HCT116 (cell line): Measurements from ENCODE around the gene TAX1BP1. TPM values are rescaled to one million over a fixed set of nuclear protein-coding genes. Genes with fewer than 3 reads are reported as not detected.

Experiments
- ATAC-seq: fragments of 200-7000 bp; cut with Tn5 transposase; 2 replicates; pipeline ENCODE4 v1.9.1; 2020; ENCODE audit warnings: mild to moderate bottlenecking, moderate library complexity
- BruUV-seq: library from RNA; stranded (reverse); fragments of 400-500 nt; replicated peaks from 2 replicates; lab custom pipeline; 2021; lab: Mats Ljungman, UMichigan
- CTCF ChIA-PET: fragments of 300-600 bp; sonication (Branson Sonifier 250); formaldehyde crosslinking; loops from one replicate; lab custom pipeline; 2021; ENCODE audit warnings: antibody characterized with exemption; lab: Charles Lee
- POLR2A ChIA-PET: fragments of 300-600, 350-600 bp; sonication (Branson Sonifier 250); formaldehyde crosslinking; loops from one replicate; lab custom pipeline; 2021; ENCODE audit warnings: antibody characterized with exemption; lab: Charles Lee
- RAD21 ChIA-PET, 2 experiments: fragments of 300-600 bp; sonication (Branson Sonifier 250); formaldehyde crosslinking; loops; one replicate each; lab custom pipeline; 2023; ENCODE audit warnings: low total read pairs in 2 of 2; ENCODE audit not compliant: uncharacterized antibody in 2 of 2, unreplicated experiment in 2 of 2, low non-redundant PET in 1 of 2; lab: Charles Lee
- DNase-seq: peaks from one replicate; pipeline ENCODE4 v3.0.0-alpha.2; 2010; ENCODE audit warnings: low read depth, low spot score
- H2AFZ ChIP-seq: fragments of 200-600 bp; shearing (Covaris generic), sonication (generic); 2 replicates; pipeline ENCODE4 v1.6.1; 2017; ENCODE audit warnings: low read depth, mixed run types, mixed read lengths, antibody characterized with exemption, low read length; ENCODE audit not compliant: poor library complexity, severe bottlenecking
- H3K27ac ChIP-seq: 2 replicates; pipeline ENCODE4 v1.5.1; 2012; ENCODE audit warnings: low read depth, low read length
- H3K27me3 ChIP-seq: fragments of 200-600 bp; sonication (generic); 2 replicates; pipeline ENCODE4 v1.6.1; 2016; ENCODE audit warnings: mixed run types, low read length, mixed read lengths; ENCODE audit not compliant: insufficient read depth
- H3K36me3 ChIP-seq, 2 experiments: fragments of 200-500 bp in 1 of 2; fragments of 200-600 bp in 1 of 2; sonication (Bioruptor generic) in 1 of 2; sonication (generic) in 1 of 2; 2 replicates each; pipeline versions ENCODE4 v1.5.1 to v1.6.1; 2014 to 2016; ENCODE audit warnings: low read length in 2 of 2, inconsistent platforms in 1 of 2, mixed read lengths in 1 of 2, mixed run types in 1 of 2; ENCODE audit not compliant: insufficient read depth in 2 of 2, control insufficient read depth in 1 of 2
- H3K4me1 ChIP-seq, 2 experiments: fragments of 200-600 bp in 1 of 2; sonication (generic) in 1 of 2; 2 replicates each; pipeline versions ENCODE4 v1.5.1 to v1.6.1; 2012 to 2017; ENCODE audit warnings: low read length in 2 of 2, inconsistent platforms in 1 of 2, mild to moderate bottlenecking in 1 of 2, mixed read lengths in 1 of 2, mixed run types in 1 of 2, moderate library complexity in 1 of 2; ENCODE audit not compliant: insufficient read depth in 2 of 2, control insufficient read depth in 1 of 2
- H3K4me2 ChIP-seq: fragments of 200-600 bp; sonication (generic); 2 replicates; pipeline ENCODE4 v1.6.1; 2017; ENCODE audit warnings: mixed run types, low read length, mixed read lengths
- H3K4me3 ChIP-seq, 2 experiments: fragments of 200-600 bp in 1 of 2; sonication (generic) in 1 of 2; replicated peaks in 1 of 2; 2 replicates each; pipeline ENCODE4 v1.5.1; 2011 to 2016; ENCODE audit warnings: low read length in 2 of 2, control low read depth in 1 of 2, low read depth in 1 of 2, mild to moderate bottlenecking in 1 of 2, mixed read lengths in 1 of 2, mixed run types in 1 of 2
- H3K79me2 ChIP-seq: fragments of 200-600 bp; sonication (generic); 2 replicates; pipeline ENCODE4 v1.6.1; 2017; ENCODE audit warnings: mild to moderate bottlenecking, mixed run types, low read length, moderate library complexity, mixed read lengths; ENCODE audit not compliant: insufficient read depth
- H3K9ac ChIP-seq: fragments of 200-600 bp; sonication (generic); 2 replicates; pipeline ENCODE4 v1.6.1; 2016; ENCODE audit warnings: low read length, mixed read lengths
- H3K9me2 ChIP-seq: fragments of 200-600 bp; sonication (generic), shearing (Covaris generic); 2 replicates; pipeline ENCODE4 v1.6.1; 2017; ENCODE audit warnings: mixed run types, mild to moderate bottlenecking, moderate library complexity; ENCODE audit not compliant: insufficient read depth
- H3K9me3 ChIP-seq, 2 experiments: fragments of 200-500 bp in 1 of 2; fragments of 200-600 bp in 1 of 2; sonication (Bioruptor generic) in 1 of 2; sonication (generic) in 1 of 2; 2 replicates each; pipeline ENCODE4 v1.6.1; 2014 to 2017; ENCODE audit warnings: low read length in 2 of 2, mixed read lengths in 2 of 2, inconsistent platforms in 1 of 2, low read depth in 1 of 2, mild to moderate bottlenecking in 1 of 2, mixed run types in 1 of 2, moderate library complexity in 1 of 2; ENCODE audit not compliant: control insufficient read depth in 1 of 2, insufficient read depth in 1 of 2
- H4K20me1 ChIP-seq: fragments of 200-600 bp; sonication (generic), shearing (Covaris generic); 2 replicates; pipeline ENCODE4 v1.6.1; 2017; ENCODE audit warnings: mixed run types, mild to moderate bottlenecking, moderate library complexity; ENCODE audit not compliant: insufficient read depth
- CBX3 ChIP-seq: IDR thresholded peaks from 2 replicates; pipeline ENCODE4 v1.6.1; 2012; ENCODE audit warnings: low read depth
- CTCF ChIP-seq, 3 experiments: fragments of 200-600 bp in 1 of 3; sonication (generic) in 1 of 3; IDR thresholded peaks in 2 of 3; conservative IDR thresholded peaks in 1 of 3; 2 replicates each; pipeline ENCODE4 v1.5.1; 2012 to 2017; ENCODE audit warnings: low read depth in 2 of 3, low read length in 2 of 3, antibody characterized with exemption in 1 of 3, borderline replicate concordance in 1 of 3, control low read depth in 1 of 3, mild to moderate bottlenecking in 1 of 3, mixed read lengths in 1 of 3, mixed run types in 1 of 3, moderate library complexity in 1 of 3; ENCODE audit not compliant: insufficient read depth in 1 of 3
- EGR1 ChIP-seq: IDR thresholded peaks from 2 replicates; pipeline ENCODE4 v1.6.1; 2012; ENCODE audit warnings: low read depth
- EZH2 ChIP-seq: fragments of 200-600 bp; sonication (generic); IDR thresholded peaks from 2 replicates; pipeline ENCODE4 v1.6.1; 2017; ENCODE audit warnings: antibody characterized with exemption, mixed run types
- EZH2phosphoT487 ChIP-seq: fragments of 200-600 bp; IDR thresholded peaks from 2 replicates; pipeline ENCODE4 v1.6.1; 2018; ENCODE audit warnings: antibody characterized with exemption, borderline replicate concordance
- POLR2AphosphoS5 ChIP-seq: IDR thresholded peaks from 2 replicates; pipeline ENCODE4 v1.6.1; 2011; ENCODE audit warnings: mild to moderate bottlenecking, low read depth, low read length, moderate library complexity
- REST ChIP-seq: IDR thresholded peaks from 2 replicates; pipeline ENCODE4 v1.6.1; 2012; ENCODE audit warnings: low read depth
- SIN3A ChIP-seq: IDR thresholded peaks from 2 replicates; pipeline ENCODE4 v1.6.1; 2012; ENCODE audit warnings: low read depth
- SP1 ChIP-seq: IDR thresholded peaks from 2 replicates; pipeline ENCODE4 v1.6.1; 2012; ENCODE audit warnings: low read depth
- TCF7L2 ChIP-seq: IDR thresholded peaks from 2 replicates; pipeline ENCODE4 v1.7.0; 2011; ENCODE audit warnings: borderline replicate concordance, inconsistent platforms; ENCODE audit not compliant: insufficient read depth, insufficient read length; ENCODE audit errors: extremely low read depth
- YY1 ChIP-seq: IDR thresholded peaks from 2 replicates; pipeline ENCODE4 v1.6.1; 2011; ENCODE audit warnings: low read length, low read depth, moderate library complexity, mild to moderate bottlenecking; ENCODE audit not compliant: insufficient replicate concordance; ENCODE audit errors: extremely low read depth
- ZFX ChIP-seq: fragments of 450-650 bp; IDR thresholded peaks from 2 replicates; pipeline ENCODE4 v1.6.1; 2017
- intact Hi-C: fragments of 100-400 bp; cut with micrococcal nuclease; formaldehyde crosslinking; loops from 2 replicates; pipeline ENCODE4 v1.10.0; 2022
- total RNA-seq: library from RNA; stranded (reverse); gene quantifications from one replicate; pipeline ENCODE4 v1.2.1, GENCODE V29; 2021; ENCODE audit not compliant: unreplicated experiment
- TF ChIP-seq, protein P1 (sequence below): IDR thresholded peaks from 2 replicates; pipeline ENCODE4 v1.6.1; 2012

Gene TAX1BP1
- total RNA-seq, 1 experiment from 2014 or later: 68.1 TPM

- H3K79me2 ChIP-seq: no peaks in the 10 kb centered on the region
- no peaks in the 10 kb centered on the region for H4K20me1 ChIP-seq
- no peak overlapping the region for H3K4me3 ChIP-seq
- intact Hi-C loops: no loop called here
- no peaks in the 10 kb centered on the region for H3K27me3 ChIP-seq
- no peak overlapping the region for H3K9ac ChIP-seq
- ChIA-PET POLR2A (no interaction called here), CTCF (no interaction called here)
- no peaks in the 10 kb centered on the region for H3K9me3 ChIP-seq
- H3K27ac ChIP-seq: no peak overlapping the region
- ATAC-seq (no peak), DNase-seq (no peak)
- H3K36me3 ChIP-seq: no peaks in the 10 kb centered on the region
- H3K4me1 ChIP-seq: peaks cover 2 to 6% of the 10 kb centered on the region in 2 experiments; a peak in 2 of 4 replicates
- TF ChIP-seq YY1: no peak
- TF ChIP-seq, protein P1, sequence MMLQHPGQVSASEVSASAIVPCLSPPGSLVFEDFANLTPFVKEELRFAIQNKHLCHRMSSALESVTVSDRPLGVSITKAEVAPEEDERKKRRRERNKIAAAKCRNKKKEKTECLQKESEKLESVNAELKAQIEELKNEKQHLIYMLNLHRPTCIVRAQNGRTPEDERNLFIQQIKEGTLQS: no peak
- no peak for TF ChIP-seq EGR1
- TF ChIP-seq SP1: no peak
- TF ChIP-seq CBX3: no peak
- no peak for TF ChIP-seq POLR2AphosphoS5
- TF ChIP-seq EZH2phosphoT487: no peak
- TF ChIP-seq ZFX: no peak
- no peak for TF ChIP-seq TCF7L2
- no peak for TF ChIP-seq CTCF (IDR thresholded peaks at IDR 0.05 in 2 of 3, conservative IDR thresholded peaks at IDR 0.05 in 1 of 3; ENCODE audit: borderline replicate concordance in 1 of 3, insufficient read depth in 1 of 3, low read depth in 2 of 3, low read length in 2 of 3)
- no peak for TF ChIP-seq SIN3A
- no peak for TF ChIP-seq REST
- TF ChIP-seq EZH2: no peak
- TF ChIP-seq, all 23 proteins: peak for 0
- Histone ChIP-seq H3K4me2 (no peak overlapping the region), H2AFZ (no peak overlapping the region), H3K9me2 (no peaks in the 10 kb centered on the region)
- no TSS peak for BruUV-seq
- RAD21 ChIA-PET: no interaction called here
These were observed 5.4 kb upstream of the TAX1BP1 start for GRCh38 chr7:27734583-27734982.
